Endothelial cell of umbilical vein (primary cell): ENCODE measurements around the gene ENG. TPM values are rescaled to one million over a fixed set of nuclear protein-coding genes. Genes with fewer than 3 reads are reported as not detected.
A peak's percentile ranks its signal among the peaks of the same experiment; 100 is the strongest.

Source experiments
- BruUV-seq: library from RNA; stranded (reverse); fragments of 400-500 nt; replicated peaks from 2 replicates; lab custom pipeline; 2021; lab: Mats Ljungman, UMichigan
- CTCF ChIA-PET: fragments of 300-600, 350-600 bp; sonication (Branson Sonifier 250); formaldehyde crosslinking; loops from one replicate; lab custom pipeline; 2021; ENCODE audit warnings: antibody characterized with exemption, inconsistent platforms; lab: Charles Lee
- POLR2A ChIA-PET: fragments of 300-600, 350-600 bp; sonication (Branson Sonifier 250); formaldehyde crosslinking; loops from one replicate; lab custom pipeline; 2021; ENCODE audit warnings: antibody characterized with exemption, inconsistent platforms; lab: Charles Lee
- DNase-seq: peaks from one replicate; pipeline ENCODE4 v3.0.0-alpha.2; 2011; ENCODE audit warnings: low read depth, low spot score
- FAIRE-seq: peaks from 2 replicates; lab custom pipeline; 2011; peaks lifted over from hg19 to GRCh38; lab: Jason Lieb, UNC
- H2AFZ ChIP-seq: 2 replicates; pipeline ENCODE4 v1.6.0; 2012; ENCODE audit warnings: low read depth, low read length, control low read depth, inconsistent platforms
- H3K27ac ChIP-seq: 2 replicates; pipeline ENCODE4 v1.5.1; 2011; ENCODE audit warnings: low read depth, mild to moderate bottlenecking, control low read depth, low read length, moderate library complexity; ENCODE audit not compliant: insufficient read depth
- H3K27me3 ChIP-seq, 2 experiments: 2 replicates each; pipeline versions ENCODE4 v1.6.0 to v1.6.1; 2011; ENCODE audit warnings: low read length in 2 of 2, mixed read lengths in 1 of 2; ENCODE audit not compliant: control insufficient read depth in 2 of 2, insufficient read depth in 2 of 2
- H3K36me3 ChIP-seq, 2 experiments: 2 replicates in 1 of 2; 3 replicates in 1 of 2; pipeline ENCODE4 v1.5.1; 2011; ENCODE audit warnings: low read length in 2 of 2, mild to moderate bottlenecking in 1 of 2, moderate library complexity in 1 of 2; ENCODE audit not compliant: control insufficient read depth in 2 of 2, insufficient read depth in 2 of 2; ENCODE audit errors: extremely low read depth in 1 of 2
- H3K4me1 ChIP-seq: 3 replicates; pipeline ENCODE4 v1.5.1; 2011; ENCODE audit warnings: mild to moderate bottlenecking, low read length; ENCODE audit not compliant: control insufficient read depth, insufficient read depth; ENCODE audit errors: extremely low read depth
- H3K4me2 ChIP-seq: 2 replicates; pipeline ENCODE4 v1.6.1; 2011; ENCODE audit warnings: low read length, control low read depth, mixed read lengths; ENCODE audit not compliant: insufficient read depth
- H3K4me3 ChIP-seq, 3 experiments: fragments of 200-600 bp in 1 of 3; sonication (generic), shearing (Covaris generic) in 1 of 3; replicated peaks in 1 of 3; 2 replicates each; pipeline ENCODE4 v1.5.1; 2011 to 2016; ENCODE audit warnings: control low read depth in 3 of 3, low read length in 3 of 3, mild to moderate bottlenecking in 2 of 3, inconsistent platforms in 1 of 3, low read depth in 1 of 3, moderate library complexity in 1 of 3; ENCODE audit not compliant: insufficient read depth in 1 of 3
- H3K79me2 ChIP-seq: 2 replicates; pipeline ENCODE4 v1.6.0; 2012; ENCODE audit warnings: low read length, inconsistent platforms; ENCODE audit not compliant: control insufficient read depth, insufficient read depth
- H3K9ac ChIP-seq: replicated peaks from 2 replicates; pipeline ENCODE3; 2011; ENCODE audit warnings: low read length, control low read depth; ENCODE audit not compliant: insufficient read depth; ENCODE audit errors: extremely low read depth
- H3K9me1 ChIP-seq: replicated peaks from 3 replicates; pipeline ENCODE4 v1.6.0; 2011; ENCODE audit warnings: mild to moderate bottlenecking, low read length; ENCODE audit not compliant: control insufficient read depth, insufficient read depth; ENCODE audit errors: extremely low read depth
- H3K9me3 ChIP-seq: replicated peaks from 2 replicates; pipeline ENCODE4 v1.5.1; 2012; ENCODE audit warnings: low read length, inconsistent platforms; ENCODE audit not compliant: control insufficient read depth, insufficient read depth
- H4K20me1 ChIP-seq: replicated peaks from 2 replicates; pipeline ENCODE3; 2011; ENCODE audit warnings: mild to moderate bottlenecking, low read length; ENCODE audit not compliant: control insufficient read depth, insufficient read depth; ENCODE audit errors: extremely low read depth
- CTCF ChIP-seq, 2 donors: IDR thresholded peaks; 1 replicate in 1 of 2; 2 replicates in 1 of 2; pipeline ENCODE4 v1.5.1; 2011; ENCODE audit warnings: low read length in 2 of 2, mild to moderate bottlenecking in 2 of 2, moderate library complexity in 2 of 2, control low read depth in 1 of 2, inconsistent platforms in 1 of 2, low read depth in 1 of 2; ENCODE audit not compliant: insufficient read depth in 1 of 2; ENCODE audit errors: extremely low read depth in 1 of 2
- EZH2 ChIP-seq: IDR thresholded peaks from 2 replicates; pipeline ENCODE4 v1.6.1; 2012; ENCODE audit warnings: borderline replicate concordance, low read depth, mild to moderate bottlenecking, moderate library complexity, low read length, inconsistent platforms; ENCODE audit not compliant: severe bottlenecking
- FOS ChIP-seq: IDR thresholded peaks from 2 replicates; pipeline ENCODE4 v1.6.1; 2011; ENCODE audit warnings: mild to moderate bottlenecking, low read length, moderate library complexity, borderline replicate concordance; ENCODE audit not compliant: insufficient read depth
- GATA2 ChIP-seq: IDR thresholded peaks from 2 replicates; pipeline ENCODE4 v1.7.0; 2011; ENCODE audit warnings: low read depth, mild to moderate bottlenecking, moderate library complexity, mixed read lengths, low read length; ENCODE audit not compliant: insufficient read length, insufficient read depth
- JUN ChIP-seq: IDR thresholded peaks from 2 replicates; pipeline ENCODE4 v1.6.1; 2011; ENCODE audit warnings: borderline replicate concordance, low read depth; ENCODE audit not compliant: insufficient read length, insufficient read depth
- MAX ChIP-seq: IDR thresholded peaks from 2 replicates; pipeline ENCODE4 v1.6.1; 2011; ENCODE audit not compliant: insufficient read depth, insufficient read length
- MYC ChIP-seq: IDR thresholded peaks from one replicate; pipeline ENCODE4 v1.6.1; 2011; ENCODE audit warnings: mild to moderate bottlenecking, low read depth, low read length
- POLR2A ChIP-seq: IDR thresholded peaks from 2 replicates; pipeline ENCODE4 v1.6.1; 2012; ENCODE audit warnings: low read depth, mild to moderate bottlenecking, control low read depth, low read length
- POLR2AphosphoS5 ChIP-seq: IDR thresholded peaks from 2 replicates; pipeline ENCODE4 v1.6.1; 2012; ENCODE audit warnings: low read depth, mild to moderate bottlenecking, control low read depth, low read length, moderate library complexity; ENCODE audit not compliant: insufficient read depth
- dilution Hi-C: fragments of 300-500 bp; cut with MboI; formaldehyde crosslinking; loops from one replicate; pipeline ENCODE4 v1.15.0; 2019; ENCODE audit warnings: low sequenced_read_pairs; ENCODE audit not compliant: extremely low pct_ligation_motif_present
- intact Hi-C: fragments of 100-400 bp; cut with micrococcal nuclease; formaldehyde crosslinking; loops from one replicate; pipeline ENCODE4 v1.10.0; 2022
- polyA plus RNA-seq, 4 experiments: library from polyadenylated mRNA; depleted of rRNA in 3 of 4; stranded (reverse) in 3 of 4; unstranded in 1 of 4; fragments of >200 nt; gene quantifications; 2 replicates each; pipeline versions ENCODE4 v1.2.1 to v1.2.3, GENCODE V29; 2011 to 2012; ENCODE audit warnings: missing spikeins in 1 of 4
- total RNA-seq: library from RNA; stranded (reverse); gene quantifications from 2 replicates; pipeline ENCODE4 v1.2.3, GENCODE V29; 2021

ENG gene
- total and polyA plus RNA-seq, 2 donors (not counting 3 experiments of a cell fraction or from before 2014, with no cell fraction given), result 338 to 728 TPM

DNA sequence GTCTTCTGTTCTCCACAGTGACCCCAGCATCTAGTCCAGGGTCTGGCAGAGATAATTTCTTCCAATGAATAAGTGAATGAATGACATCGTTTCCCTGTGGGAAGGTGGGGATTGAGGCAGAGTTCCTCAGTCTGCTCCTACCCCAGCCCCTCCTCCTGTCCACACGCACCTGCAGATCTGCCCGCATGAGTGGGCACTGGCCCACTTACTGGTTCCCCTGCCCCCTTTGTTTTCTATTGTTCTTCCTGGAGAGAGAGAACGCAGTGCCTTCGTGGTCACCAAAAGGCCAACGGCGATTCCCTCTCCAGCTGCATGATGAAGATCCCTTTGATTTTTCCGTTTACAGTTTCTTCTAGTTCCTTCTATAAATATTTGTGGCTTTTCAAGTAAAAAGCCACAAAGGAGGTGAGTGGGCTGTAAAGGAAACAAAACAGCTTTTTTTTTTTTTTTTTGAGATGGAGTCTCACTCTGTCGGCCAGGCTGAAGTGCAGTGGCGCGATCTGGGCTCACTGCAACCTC is 57.5 kb downstream of the ENG start:
- dilution Hi-C loops, result no loop called here

More for the DNA sequence above, 57.5 kb downstream of the ENG start:
- H3K9ac ChIP-seq, result no peak overlapping the region
- H3K27ac ChIP-seq, result no peak overlapping the region
- H3K9me1 ChIP-seq, result no peaks in the 10 kb centered on the region
- no peaks in the 10 kb centered on the region for H4K20me1 ChIP-seq
- intact Hi-C loops, result no loop called here
- no peak for TF ChIP-seq JUN
- TF ChIP-seq EZH2, result no peak
- no peak for TF ChIP-seq MYC
- TF ChIP-seq MAX, result no peak
- TF ChIP-seq FOS, result no peak
- no peak for TF ChIP-seq POLR2AphosphoS5
- no peak for TF ChIP-seq CTCF (IDR thresholded peaks at IDR 0.05; ENCODE audit: extremely low read depth in 1 of 2, insufficient read depth in 1 of 2, low read depth in 1 of 2, low read length in 2 of 2)
- no peak for TF ChIP-seq POLR2A
- TF ChIP-seq GATA2, result no peak
- H3K9me3 ChIP-seq, result no peaks in the 10 kb centered on the region
- no peaks in the 10 kb centered on the region for H3K27me3 ChIP-seq
- H3K79me2 ChIP-seq, result no peaks in the 10 kb centered on the region
- BruUV-seq, result no TSS peak
- DNase-seq (peak; percentile 68), FAIRE-seq (peak; percentile 60)
- no peak overlapping the region for H3K4me2 ChIP-seq
- peaks cover 3 to 4% of the 10 kb centered on the region in 2 experiments for H3K36me3 ChIP-seq
- ChIA-PET POLR2A (no interaction called here), CTCF (interaction anchor here (0.7 to 4.2 kb wide), 6 partner anchors 62 to 688 kb away, joined by 3 to 16 read pairs (median 3); partner anchors contain the start of gene TOR2A)
- H3K4me3 ChIP-seq, result no peak overlapping the region
- H2AFZ ChIP-seq, result no peak overlapping the region
- peaks cover 16% of the 10 kb centered on the region for H3K4me1 ChIP-seq
